HG03558 (cell line): ENCODE measurements around the gene TFF1.

Experiments used
- ATAC-seq: cut with Tn5 transposase; IDR thresholded peaks from one replicate; pipeline ENCODE4 v1.9.1; 2021; ENCODE audit warnings: moderate number of reproducible peaks; ENCODE audit not compliant: unreplicated experiment; ENCODE audit errors: extremely low read depth

Gene TFF1

DNA sequence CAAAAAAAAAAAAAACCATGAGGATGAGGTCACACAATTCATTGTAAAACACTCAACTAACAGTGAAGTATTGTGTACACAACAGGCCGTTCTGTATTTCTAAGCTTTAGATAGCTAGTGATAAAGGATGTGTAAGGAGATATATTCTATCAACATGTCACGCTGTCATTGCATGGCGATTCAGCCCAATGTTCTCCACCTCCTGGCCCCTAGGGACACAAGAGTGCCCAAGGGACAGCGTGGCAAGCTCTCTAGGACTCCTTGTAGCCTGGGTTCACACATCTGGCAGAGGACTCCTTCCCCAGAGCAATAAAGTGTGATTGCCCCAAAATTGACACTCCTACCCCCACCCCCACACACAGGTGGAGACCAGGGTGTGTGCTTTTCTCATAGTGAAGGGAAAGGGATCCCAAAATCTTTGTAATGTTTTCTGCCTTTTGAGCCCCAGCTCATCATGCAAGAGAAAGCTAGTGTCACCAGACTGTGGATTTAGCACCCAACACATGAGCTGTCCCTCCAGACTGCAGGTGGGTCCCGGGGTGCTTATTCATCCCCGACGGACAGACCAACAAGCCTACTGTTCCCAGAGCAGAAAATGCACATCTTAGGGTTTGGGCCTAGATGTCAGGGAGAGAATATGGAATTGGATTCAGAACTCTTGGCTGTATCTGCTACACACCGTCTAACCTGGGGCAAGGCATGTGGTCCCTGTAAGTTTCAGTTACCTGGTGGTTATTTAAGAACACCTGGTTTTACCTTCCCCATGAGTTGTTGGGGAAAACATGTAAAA, 18.0 kb upstream of the TFF1 start:
- no peak for ATAC-seq

DNA sequence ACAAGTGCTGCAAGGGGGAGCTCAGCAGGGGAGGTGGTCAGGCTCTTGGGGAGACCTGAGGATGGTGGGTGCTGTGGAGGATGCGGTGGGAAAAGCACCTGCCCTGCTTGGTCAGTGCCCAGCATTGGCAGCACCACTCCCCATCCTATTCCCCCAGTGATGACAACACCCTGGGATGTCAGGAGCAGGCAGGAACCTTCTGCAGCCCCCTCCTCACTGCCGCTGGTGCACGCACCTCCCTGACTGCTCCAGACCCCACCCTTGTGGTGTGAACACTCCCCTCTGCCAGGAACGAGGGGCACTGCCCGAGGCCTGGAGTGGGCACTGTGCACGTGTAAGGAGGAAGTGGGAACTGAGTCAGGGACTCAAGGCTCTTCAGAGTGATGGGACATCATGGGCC, 17.0 kb upstream of the TFF1 start:
- no peak for ATAC-seq

DNA sequence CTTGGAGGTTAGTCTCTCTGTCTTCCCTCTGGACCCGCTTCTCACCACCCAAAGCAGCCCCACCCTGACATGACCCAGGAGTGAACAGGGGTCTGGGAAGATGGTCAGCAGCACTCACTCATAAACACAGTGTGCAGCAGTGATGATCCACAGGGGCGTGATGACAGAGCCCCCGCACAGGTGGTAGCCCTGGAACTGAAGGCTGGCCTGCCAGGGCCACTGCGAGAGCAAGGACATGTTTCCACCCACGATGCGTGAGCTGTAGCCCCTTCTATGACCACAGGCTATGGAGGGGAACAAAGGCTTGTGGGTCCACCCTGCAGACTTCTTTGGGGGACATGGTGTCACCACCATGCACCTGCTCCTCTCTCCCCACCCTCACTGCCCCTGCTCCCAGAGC, 16.6 kb upstream of the TFF1 start:
- no peak for ATAC-seq

DNA sequence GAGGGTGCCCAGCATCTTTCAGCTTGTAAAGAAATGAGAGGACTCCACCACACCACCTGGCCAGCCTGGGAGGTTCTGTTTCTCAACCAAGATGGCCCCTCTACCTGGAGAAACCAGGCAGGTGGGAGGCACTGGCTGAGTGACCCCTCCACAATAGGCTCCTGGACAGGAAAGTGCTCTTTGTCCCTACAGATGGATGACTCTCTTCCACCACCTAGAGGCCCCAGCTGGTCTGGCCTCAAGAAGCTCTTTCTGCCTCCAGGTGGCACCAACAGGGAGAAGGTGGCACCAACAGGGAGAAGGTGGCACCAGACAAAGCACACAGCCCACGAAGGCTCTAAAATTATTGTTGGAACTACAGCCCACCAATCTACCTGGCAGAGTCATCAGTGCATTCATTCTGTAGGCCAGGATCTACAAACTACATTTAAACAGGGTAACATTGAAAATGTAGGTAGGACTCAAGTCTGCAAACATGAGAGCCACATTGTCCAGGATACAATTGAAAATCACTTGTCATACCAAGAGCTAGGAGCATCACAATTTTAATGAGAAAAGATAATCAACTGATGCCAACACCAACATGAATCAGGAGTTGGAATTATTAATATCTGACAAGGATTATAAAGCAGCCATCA, 15.1 kb upstream of the TFF1 start:
- no peak for ATAC-seq

DNA sequence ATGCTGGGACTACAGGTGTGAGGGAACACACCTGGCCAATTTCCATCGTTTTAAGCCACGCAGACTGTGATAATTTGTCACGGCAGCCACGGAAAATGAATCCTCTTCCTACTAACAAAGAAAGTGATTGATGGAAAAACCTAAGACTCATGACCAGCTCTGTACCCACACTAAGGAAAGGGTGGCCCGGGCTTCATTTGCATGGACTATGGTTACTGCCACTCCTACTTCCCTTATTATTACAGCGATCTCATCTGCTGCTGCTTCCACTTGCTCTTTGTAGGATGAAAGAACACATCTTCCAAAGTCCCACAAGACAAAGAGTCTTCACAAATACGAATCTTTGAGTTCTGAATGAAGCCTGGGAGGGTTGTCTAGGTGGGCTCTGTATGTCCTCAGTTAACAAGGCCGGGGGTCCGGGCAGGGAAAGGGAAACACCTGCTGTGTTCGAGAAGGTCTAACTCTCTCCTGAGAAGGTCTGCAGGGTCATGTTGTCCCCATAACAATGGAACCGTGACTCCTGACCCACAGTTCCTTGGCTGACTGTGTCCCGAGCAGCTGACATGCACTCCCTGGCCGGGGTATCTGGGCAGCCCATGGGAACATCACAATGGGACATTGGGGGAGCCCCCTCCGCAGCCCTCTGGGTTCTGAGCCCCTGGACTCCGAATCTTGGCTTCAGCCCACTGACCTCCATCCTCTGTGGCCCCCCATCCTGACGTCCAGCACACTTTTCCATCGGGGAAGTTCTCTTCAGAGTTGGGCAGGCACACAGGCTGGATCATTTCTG, 13.3 kb upstream of the TFF1 start:
- no peak for ATAC-seq

DNA sequence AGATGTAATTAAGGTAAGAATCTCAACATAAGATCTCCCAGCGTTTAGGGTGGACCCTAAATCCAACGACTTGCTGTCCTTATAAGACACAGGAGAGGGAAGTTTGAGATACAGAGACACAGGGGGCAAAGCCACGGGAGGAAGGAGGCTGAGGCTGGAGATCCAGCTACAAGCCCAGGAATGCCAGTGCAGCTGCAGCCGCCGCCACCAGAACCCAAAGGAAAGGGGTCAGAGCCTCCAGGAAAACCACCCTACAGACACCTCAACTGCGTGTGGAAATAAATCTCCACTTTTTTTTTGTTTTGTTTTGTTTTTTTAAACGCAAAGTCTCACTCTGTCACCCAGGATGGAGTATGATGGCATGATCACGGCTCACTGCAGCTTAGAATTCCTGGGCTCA, 12.1 kb upstream of the TFF1 start:
- ATAC-seq, result no peak

DNA sequence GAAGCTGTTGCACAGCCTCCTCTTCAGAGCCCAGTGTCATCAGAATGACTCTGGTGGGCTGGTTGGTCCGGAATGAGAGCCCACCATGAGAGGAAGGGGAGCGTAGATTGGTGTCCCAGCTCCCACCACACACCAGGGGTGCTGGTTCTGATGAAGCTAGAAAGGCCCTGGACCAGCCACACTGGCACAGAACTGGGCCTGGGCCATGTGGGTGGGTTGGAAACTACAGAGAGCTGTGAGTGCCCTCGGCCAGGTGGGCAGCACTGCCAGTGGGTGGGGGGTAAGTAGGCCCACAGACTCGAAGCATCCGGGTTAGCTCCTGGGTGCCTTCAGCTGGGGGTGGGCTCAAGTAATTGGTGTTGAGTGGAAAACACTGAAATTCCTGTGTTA, 11.6 kb upstream of the TFF1 start:
- ATAC-seq, result no peak

DNA sequence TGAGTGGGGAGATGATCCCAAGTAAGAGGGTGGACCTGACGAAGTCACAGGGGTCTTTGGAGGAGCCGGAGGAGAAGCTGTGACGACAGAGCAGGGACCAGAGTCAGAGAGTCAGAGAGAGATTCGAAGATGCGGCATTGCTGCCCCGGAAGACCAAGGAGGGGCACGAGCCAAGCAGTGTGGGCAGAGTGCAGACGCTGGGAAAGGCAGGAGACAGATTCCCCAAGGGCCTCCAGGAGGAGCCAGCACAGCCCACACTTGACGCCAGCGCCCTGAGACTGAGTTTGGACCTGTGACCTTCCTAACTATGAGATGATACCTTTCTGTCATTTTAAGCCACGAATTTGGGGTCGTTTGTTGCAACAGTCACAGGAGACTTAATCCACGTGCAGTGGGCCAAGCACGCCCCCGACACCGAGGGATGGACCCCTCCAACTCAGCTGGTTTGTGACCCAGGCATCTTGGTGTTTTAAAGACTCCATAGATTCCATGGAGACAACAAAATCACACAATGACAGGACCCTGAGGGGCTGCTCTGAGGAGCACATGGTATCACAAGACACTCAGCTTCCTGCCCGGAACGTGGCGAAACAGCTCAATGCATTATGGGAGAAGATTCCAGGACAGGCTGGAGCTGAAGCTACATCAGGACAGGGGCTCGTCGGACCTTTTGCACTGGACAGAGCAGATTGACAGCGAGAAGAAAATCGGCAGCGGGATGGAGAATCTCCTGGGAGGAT, 11.0 kb upstream of the TFF1 start:
- no peak for ATAC-seq

DNA sequence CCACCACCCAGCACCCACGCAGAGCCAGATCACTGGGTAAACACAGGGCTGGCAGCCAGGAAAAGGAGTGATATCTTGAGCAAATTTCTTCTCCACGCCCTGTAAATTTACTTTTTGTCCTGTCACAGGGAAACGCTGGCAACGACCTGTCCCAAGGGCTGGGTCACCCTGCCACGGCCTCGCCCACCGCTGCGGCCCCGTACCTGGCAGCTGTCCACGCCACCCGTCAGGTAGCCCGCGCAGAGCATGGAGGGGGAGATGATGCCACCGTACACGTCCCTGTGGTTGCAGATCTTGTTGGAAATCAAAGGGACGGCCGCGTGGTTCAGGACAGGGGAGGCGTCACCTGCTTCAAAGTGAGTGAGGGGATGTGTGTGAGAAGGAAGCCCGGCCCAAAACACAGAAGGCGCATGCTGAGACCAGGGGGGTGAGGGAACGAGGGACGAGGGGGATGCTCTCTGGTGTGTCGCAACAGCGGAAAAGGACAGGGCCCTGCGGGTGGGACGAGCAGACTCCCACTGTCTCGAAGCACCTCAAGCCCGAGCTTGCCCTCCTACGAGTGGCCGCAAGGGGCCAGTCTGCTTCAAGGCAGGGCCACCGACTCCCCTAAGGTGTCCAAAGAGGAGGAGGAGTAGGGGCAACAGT, 10.1 kb upstream of the TFF1 start:
- ATAC-seq, result no peak

DNA sequence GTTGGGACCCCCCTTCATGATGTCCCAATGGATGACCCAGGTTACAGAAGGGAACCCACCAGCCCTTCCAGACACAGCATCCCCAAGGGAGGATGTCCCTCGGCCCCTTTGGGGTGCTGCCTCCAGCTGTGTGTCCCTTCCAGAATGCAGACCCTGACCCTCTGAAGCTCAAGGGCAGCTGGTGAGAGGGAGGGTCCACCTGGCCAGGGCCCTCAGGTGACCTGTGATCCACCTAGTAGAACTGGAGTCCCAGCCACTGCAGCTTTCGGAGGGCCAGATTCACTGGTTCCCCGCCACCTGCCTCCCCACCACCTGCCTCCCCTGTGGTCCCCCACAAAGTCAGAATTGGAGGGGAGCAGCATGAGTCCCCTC, 9.6 kb upstream of the TFF1 start:
- ATAC-seq, result no peak

DNA sequence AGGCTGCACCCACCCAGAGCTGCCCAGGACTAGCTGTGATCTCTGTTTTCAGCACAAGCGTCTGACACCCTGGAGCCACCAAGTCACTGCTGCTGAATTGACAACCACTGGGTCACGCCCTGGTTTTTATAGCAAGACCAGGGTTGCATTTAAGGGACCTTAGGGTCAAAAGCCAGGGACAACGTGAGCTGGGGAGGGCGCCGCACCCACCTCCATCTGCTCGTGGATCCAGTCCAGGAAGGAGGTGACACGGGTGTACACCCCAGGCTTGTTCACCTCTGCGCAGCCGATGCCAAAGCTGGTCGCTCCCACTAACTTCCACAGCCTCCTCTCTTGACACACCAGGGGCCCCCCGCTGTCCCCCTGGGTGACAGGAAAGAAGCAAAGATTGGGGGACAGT, 9.2 kb upstream of the TFF1 start:
- no peak for ATAC-seq

DNA sequence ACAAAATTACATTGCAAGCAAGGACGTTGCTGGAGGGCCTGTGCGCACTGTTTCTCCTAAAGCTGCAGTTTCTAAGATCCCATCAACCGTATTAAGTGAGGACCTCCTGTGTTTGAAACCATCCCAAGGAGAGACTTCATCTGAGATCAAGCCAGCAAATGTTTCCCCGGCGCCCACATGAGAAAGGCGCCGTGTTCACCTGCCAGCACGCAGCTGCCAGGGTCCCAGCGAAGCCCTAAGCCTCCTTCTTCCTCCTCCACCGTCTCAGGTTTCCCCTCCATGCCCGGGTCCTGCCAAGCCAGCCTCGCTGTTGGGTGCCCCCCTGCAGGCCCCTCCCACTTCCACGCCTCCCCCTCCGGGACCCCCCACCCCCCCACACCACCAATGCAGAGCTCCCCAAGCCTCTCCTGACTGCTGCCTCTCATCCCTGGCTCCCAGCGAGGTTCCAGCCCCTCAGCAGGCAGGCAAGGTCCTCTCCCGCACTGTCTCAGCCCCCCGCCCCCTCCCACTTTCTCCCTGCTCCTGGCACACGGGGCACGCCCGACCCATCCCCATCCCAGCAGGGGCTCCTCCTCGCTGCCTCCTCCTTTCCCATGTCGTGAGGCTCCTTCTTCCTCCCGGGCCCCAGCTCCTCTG, 8.6 kb upstream of the TFF1 start:
- ATAC-seq, result no peak

DNA sequence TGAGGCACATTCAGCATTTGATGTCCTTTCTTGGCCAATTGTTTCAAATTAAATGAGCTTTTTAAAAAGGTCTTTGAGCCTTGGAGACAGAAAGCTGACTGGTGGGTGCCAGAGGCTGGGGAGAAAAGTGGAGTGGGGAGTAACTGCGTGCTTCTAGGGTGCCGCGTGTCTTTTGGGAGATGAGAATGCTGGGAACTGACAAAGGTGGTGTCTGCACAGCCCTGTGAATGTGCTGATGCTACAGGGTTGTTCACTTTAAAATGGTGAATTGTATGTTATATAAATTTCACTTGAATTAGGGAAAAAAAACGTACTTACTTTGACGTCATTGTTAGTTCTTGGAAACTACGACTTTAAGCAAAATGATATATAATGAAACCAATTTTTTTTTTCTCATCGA, 8.1 kb upstream of the TFF1 start:
- no peak for ATAC-seq

DNA sequence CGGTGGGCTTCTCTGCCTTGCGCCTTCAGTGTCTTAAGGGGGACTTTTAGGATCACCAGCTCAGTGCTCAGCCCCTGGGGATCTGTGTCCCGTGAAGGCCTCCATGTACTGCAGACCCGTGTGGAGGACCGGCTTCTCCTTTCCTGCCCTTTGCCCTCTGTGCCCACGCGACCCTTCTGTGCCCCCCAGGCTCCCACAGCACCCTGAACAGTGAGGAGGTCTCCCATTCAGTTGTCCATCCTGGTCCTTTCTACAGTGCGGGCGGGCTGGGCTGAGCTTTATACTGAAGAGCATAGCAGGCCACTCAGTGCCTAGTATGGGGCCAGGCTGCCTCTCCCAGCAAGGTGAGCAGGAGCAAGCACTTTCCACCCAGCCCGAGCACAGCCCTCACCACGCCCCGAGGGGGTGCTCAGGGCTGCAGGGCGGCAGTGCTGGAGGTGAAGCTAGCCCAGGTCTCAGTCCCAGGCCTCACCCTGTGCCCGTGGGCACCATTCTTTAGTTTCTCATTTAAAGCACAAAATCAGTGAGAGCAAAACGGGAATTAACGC, 7.6 kb upstream of the TFF1 start:
- ATAC-seq, result no peak

DNA sequence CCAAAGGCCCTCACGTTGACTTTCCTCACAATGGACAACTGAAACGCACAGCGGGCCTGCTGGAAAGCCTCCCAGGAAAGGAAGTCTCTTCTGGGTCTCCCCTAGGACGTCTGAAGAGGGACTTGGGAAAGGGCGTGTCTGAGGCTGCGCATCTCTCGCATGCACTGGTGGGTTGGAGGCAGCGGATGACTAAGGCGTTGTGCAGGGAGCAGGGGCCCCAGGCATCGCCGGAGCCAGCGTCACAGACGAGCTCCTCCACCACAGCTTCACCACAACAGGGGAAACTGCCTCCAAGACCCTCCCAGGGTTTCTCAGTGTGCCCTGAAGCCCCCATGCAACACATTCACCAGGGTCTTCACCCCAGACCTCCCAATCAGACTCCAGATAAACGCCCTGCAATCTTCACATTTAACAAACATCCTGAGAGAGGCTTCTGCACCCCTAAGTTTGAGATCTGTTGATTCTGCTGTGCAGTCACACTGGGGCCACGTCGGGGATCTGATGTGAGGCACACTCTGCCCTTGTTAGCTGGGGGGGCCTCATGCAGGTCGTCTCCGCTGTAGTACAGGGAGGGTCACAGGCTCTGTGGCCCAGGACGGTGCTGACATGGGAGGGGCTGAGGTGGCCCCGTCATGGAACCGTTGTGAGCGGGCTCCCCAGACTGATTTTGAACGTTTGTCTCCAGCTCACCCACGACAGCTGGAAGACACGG, 7.0 kb upstream of the TFF1 start:
- ATAC-seq, result no peak

DNA sequence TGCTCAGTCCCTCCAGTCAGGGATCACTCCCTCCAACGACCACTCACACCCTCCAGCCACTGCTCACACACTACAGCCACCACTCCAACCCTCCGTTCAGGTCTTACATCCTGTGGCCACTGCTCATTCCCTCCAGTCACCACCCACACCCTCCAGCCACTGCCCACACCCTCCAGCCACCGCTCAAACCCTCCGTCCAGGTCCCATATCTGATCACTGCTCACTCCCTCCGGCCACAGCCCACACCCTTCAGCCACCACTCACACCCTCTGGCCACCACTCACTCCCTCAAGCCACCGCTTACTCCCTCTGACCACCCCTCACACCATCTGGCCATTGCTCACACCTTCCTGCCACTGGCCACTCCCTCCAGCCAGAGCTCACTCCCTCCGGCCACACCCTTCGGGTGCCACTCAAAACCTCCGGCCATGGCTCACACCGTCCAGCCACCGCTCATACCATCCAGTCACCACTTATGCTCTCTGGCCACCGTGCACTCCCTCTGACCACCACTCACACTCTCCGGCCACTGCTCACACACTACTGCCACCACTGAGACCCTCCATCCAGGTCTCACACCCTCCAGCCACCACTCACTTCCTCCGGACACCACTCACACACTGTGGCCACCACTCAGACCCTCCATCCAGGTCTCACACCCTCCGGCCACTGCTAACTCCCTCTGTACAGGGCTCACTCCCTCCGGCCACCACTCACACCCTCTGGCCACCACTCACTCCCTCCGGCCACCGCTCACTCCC, 4.7 kb upstream of the TFF1 start:
- ATAC-seq, result no peak

DNA sequence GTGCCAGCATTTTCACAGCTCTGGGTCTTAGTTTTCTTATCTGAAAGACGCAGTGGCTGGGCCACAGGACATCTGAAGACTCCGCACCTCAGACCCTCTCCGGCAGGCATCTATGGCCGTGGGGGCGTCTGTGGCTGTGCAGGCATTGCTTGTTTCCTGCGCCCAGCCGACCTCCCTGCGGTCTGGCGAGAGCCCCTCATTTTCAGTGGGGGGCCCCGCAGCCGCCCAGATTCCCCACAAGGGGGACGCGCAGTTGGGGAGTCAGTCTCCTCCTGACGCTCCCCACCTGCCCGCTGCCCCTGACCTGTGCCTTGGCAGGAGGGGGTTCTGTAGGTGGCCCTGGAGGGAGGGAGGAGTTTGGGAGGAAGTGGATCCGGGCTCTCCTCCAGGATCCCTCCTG, 3.5 kb upstream of the TFF1 start:
- no peak for ATAC-seq
